T-helper 1 cell treated with Interleukin-12 subunit alpha and Interleukin-12 subunit beta and Interleukin-4 antibody, amounts not matched to agents 30 ng/mL and 1 ng/mL, for 36 hours (primary cell): Measurements from ENCODE around the gene CDAN1. TPM values are rescaled to one million over a fixed set of nuclear protein-coding genes. Genes with fewer than 3 reads are reported as not detected.
"Not testable (repeated sequence)": the region's sequence is repeated elsewhere in the genome, so short reads cannot be mapped to it uniquely, and the experiment has no call there.

Source experiments
- intact Hi-C: fragments of 100-400 bp; cut with micrococcal nuclease; formaldehyde crosslinking; loops from one replicate; pipeline ENCODE4 v1.15.1; 2024
- total RNA-seq: library from RNA; stranded (reverse); gene quantifications from 2 replicates; pipeline ENCODE4 v1.2.3, GENCODE V29; 2022

CDAN1 gene
- total RNA-seq, 1 donor from 2014 or later: 22.4 TPM

DNA sequence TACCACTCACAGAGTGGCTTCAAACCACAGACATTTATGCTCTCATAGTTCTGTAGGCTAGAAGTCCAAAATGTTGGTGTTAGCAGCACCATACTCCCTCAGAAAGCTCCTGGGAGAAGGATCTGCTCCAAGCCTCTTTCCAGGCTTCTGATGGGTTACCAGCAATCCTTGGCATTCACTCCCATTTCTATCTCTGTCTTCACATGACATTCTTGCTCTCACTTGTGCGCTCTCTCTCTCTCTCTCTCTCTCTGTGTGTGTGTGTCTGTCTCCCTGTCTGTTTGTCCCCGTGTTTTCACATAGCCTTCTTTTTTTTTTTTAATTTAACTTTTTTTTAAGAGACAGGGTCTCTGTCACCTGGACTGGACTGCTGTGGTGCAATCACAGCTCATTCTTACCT is 26.3 kb downstream of the CDAN1 start:
- intact Hi-C loops: no loop called here

GRCh38 chr15:42707873-42708544 is 28.9 kb downstream of the CDAN1 start:
- intact Hi-C loops: no loop called here

GRCh38 chr15:42707068-42707467 is 29.9 kb downstream of the CDAN1 start:
- intact Hi-C loops: no loop called here

DNA sequence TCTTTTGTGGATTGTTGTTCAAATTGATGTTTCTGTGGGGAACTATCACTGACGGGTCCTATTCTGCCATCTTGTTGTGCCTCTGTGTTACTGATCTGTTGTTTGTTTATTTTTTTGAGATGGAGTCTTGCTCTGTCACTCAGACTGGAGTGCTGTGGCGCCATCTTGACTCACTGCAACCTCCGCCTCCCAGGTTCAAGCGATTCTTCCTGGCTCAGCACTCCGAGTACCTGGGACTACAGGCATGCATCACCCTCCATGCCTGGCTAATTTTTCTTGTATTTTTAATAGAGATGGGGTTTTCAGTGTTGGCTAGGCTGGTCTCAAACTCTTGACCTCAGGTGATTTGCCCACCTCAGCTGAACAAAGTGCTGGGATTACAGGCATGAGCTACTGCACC is 31.6 kb downstream of the CDAN1 start:
- intact Hi-C loops: loop anchor here (2.0 kb wide), 1 partner anchor 579 kb away; no protein-coding TSS in a partner anchor

DNA sequence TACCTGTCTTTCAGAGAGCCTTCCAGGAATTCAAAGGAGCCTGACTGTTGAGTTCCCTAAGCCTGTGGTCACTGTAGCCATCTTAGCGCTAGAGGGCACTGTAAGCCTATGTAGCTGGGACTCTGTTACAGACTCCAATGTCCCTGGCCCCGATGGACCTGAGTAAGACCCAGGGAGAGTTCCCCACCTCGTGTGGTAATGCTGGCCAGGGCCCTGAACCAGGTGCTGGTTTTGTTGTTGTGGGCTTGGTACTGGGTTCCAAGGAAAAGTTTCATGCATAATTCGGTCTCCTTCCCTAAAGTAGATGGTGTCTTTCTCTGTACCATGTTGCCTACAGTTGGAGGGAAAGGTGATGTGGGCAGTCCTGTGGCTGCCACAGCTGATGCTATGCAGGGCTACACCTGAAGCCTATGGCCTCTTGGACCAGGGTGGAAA is 32.4 kb downstream of the CDAN1 start:
- intact Hi-C loops: loop anchor here (1.0 to 2.0 kb wide), 5 partner anchors 217 to 580 kb away; no protein-coding TSS in a partner anchor

GRCh38 chr15:42696626-42697025 is 40.3 kb downstream of the CDAN1 start:
- intact Hi-C loops: no loop called here

DNA sequence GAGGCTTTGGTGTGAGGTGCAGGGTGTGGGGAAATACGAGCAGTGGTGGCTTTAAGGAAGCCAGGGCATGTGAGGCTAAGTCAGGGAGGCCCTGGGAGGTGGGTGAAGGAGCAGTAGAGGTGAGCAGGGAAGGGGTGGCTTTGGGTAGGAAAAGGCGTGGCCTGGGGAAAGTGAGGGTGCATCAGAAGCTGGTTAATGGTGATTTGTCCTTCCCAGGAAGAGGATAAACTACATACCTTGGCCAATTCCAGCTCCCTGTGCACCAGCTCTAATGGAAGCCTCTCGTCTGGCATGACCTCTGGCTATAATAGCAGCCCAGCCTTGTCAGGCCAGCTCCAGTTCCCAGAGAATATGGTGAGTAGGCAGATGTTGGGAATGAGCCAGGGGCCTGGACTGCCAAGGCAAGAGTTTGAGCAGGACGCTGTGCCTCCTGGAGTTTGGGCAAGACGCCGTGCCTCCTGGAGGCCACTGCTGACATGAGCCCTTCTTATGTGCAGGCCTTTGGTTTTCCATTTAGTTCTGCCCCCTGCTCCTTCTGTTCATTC is 41.3 kb downstream of the CDAN1 start:
- intact Hi-C loops: no loop called here

DNA sequence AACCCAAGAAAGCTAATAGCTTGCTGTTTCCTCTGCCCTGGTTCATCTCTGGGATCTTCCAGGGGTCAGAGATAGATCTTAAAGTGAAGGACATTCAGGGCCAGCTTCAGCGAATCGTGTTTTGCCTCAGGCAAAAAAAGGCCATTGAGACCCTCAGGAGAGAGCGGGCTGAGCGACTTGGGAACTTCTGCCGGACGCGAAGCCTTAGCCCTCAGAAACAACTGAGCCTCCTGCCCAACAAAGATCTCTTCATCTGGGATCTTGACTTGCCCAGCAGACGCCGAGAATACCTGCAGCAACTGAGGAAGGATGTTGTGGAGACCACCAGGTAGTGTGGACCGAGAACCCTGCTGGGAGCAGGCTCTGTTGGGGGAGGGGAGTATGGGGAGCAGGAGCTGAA is 42.5 kb downstream of the CDAN1 start:
- intact Hi-C loops: no loop called here

GRCh38 chr15:42693942-42694341 is 43.0 kb downstream of the CDAN1 start:
- intact Hi-C loops: no loop called here

DNA sequence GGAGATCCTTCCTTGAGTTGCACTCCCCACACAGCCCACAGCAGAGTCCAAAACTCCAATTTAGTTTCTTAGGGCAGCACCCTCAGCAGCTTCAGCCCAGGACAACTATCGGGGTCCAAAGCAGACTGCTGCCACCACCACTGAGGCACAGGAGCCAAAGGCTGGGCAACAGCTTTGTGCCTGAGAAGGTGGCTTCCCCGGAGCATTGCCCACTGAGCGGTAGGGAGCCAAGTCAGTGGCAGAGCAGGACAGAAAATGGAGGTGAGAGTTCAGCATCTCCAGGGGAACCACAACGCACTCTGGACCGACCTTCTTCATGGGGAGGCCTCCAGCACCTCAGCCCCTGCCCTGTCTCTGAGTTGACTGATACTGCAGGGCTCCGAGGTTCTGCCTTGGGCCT is 43.4 kb downstream of the CDAN1 start:
- intact Hi-C loops: no loop called here

GRCh38 chr15:42692997-42693396 is 43.9 kb downstream of the CDAN1 start:
- intact Hi-C loops: no loop called here

- intact Hi-C loops: no loop called here
Measured at GRCh38 chr15:42692536-42692935, 44.4 kb downstream of the CDAN1 start.

- intact Hi-C loops: no loop called here
Measured at GRCh38 chr15:42691770-42692169, 45.2 kb downstream of the CDAN1 start.

DNA sequence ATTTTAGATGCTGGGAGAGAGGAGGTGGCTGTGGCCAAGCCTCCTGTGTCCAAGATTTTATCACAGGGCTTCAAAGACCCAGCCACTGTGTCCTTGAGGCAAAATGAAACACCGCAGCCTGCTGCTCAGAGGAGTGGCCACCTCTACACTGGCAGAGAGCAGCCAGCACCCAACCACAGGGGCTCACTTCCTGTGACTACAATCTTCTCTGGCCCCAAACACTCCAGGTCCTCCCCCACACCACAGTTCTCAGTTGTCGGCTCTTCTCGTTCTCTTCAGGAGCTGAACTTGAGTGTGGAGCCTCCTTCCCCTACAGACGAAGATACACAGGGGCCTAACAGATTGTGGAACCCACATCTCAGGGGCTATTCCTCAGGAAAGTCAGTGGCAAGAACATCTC is 45.6 kb downstream of the CDAN1 start:
- intact Hi-C loops: no loop called here

GRCh38 chr15:42688301-42688700 is 48.6 kb downstream of the CDAN1 start:
- intact Hi-C loops: no loop called here

- intact Hi-C loops: no loop called here
Measured at GRCh38 chr15:42687740-42688139, 49.2 kb downstream of the CDAN1 start.

DNA sequence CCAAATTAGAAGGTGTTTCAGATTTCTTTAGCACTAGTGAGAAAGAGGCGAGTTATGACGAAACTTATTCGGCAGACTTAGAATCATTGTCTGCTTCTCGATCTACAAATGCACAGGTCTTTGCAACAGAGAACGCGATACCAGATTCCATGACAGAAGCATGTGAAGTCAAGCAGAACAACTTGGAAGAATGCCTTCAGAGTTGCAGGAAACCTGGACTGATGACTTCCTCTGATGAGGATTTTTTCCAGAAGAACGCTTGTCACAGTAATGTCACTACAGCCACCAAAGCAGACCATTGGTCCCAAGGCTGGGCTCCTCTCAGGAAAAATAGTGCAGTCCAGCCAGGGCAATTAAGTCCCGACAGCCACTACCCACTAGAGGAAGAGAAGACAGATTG is 50.6 kb downstream of the CDAN1 start:
- intact Hi-C loops: no loop called here

- intact Hi-C loops: no loop called here
Measured at GRCh38 chr15:42681119-42681518, 55.8 kb downstream of the CDAN1 start.

GRCh38 chr15:42680142-42680482 is 56.8 kb downstream of the CDAN1 start:
- intact Hi-C loops: not testable (repeated sequence)

- intact Hi-C loops: no loop called here
Measured at GRCh38 chr15:42679285-42680141, 57.4 kb downstream of the CDAN1 start.

- intact Hi-C loops: no loop called here
Measured at GRCh38 chr15:42675021-42675420, 61.9 kb downstream of the CDAN1 start.

GRCh38 chr15:42674472-42674871 is 62.5 kb downstream of the CDAN1 start:
- intact Hi-C loops: no loop called here
